Left kidney (tissue), 2 donors: ENCODE results near the gene DMKN. TPM values are rescaled to one million over a fixed set of nuclear protein-coding genes. Genes with fewer than 3 reads are reported as not detected.
A peak's percentile ranks its signal among the peaks of the same experiment; 100 is the strongest.

ENCODE experiments used
- DNase-seq: peaks from one replicate; pipeline ENCODE4 v3.0.0-alpha.2; 2013
- polyA plus RNA-seq: library from polyadenylated mRNA; unstranded; fragments of 120-200 nt; gene quantifications from one replicate; pipeline ENCODE4 v1.2.1, GENCODE V29; 2013; ENCODE audit not compliant: insufficient read length

Gene DMKN
- polyA plus RNA-seq, 1 donor: 92.0 TPM

- no peak for DNase-seq
Measured at GRCh38 chr19:35549879-35550523, 36.6 kb upstream of the DMKN start.

- DNase-seq: peak; percentile 70
Measured at GRCh38 chr19:35549174-35549788, 35.8 kb upstream of the DMKN start.

- no peak for DNase-seq
Measured at GRCh38 chr19:35546532-35546931, 33.1 kb upstream of the DMKN start.

- DNase-seq: no peak
Measured at GRCh38 chr19:35545855-35546381, 32.5 kb upstream of the DMKN start.

GRCh38 chr19:35545001-35545854, 31.8 kb upstream of the DMKN start, which contains the start of gene TMEM147:
TSS of gene TMEM147 (plus strand) at chr19:35545626. CDS start at chr19:35545740, 114 bp downstream.
- DNase-seq: peak; percentile 89

GRCh38 chr19:35544110-35544802, 30.8 kb upstream of the DMKN start:
- DNase-seq: no peak

GRCh38 chr19:35543280-35544109, 30.0 kb upstream of the DMKN start:
- DNase-seq: no peak

- no peak for DNase-seq
Measured at GRCh38 chr19:35542209-35542608, 28.8 kb upstream of the DMKN start.

GRCh38 chr19:35540356-35540927, 27.0 kb upstream of the DMKN start:
- DNase-seq: no peak

GRCh38 chr19:35539850-35540249, 26.4 kb upstream of the DMKN start:
- DNase-seq: no peak

GRCh38 chr19:35539314-35539713, 25.9 kb upstream of the DMKN start:
- DNase-seq: no peak

GRCh38 chr19:35534803-35535480, 21.5 kb upstream of the DMKN start:
- DNase-seq: no peak

- DNase-seq: no peak
Measured at GRCh38 chr19:35533822-35534392, 20.5 kb upstream of the DMKN start.

GRCh38 chr19:35533201-35533821, 19.9 kb upstream of the DMKN start, which contains the start of gene GAPDHS:
TSS of gene GAPDHS (plus strand) at chr19:35533456. CDS start at chr19:35533528, 72 bp downstream.
- no peak for DNase-seq

GRCh38 chr19:35531291-35531690, 17.8 kb upstream of the DMKN start:
- DNase-seq: no peak

GRCh38 chr19:35529241-35530218, 16.1 kb upstream of the DMKN start:
- no peak for DNase-seq

GRCh38 chr19:35528218-35529038, 15.0 kb upstream of the DMKN start, which contains the start of gene SBSN:
TSS of gene SBSN (minus strand) at chr19:35528311. CDS start at chr19:35528281, 30 bp downstream.
- no peak for DNase-seq
